Measurements from ENCODE around the gene YKT6. TPM values are rescaled to one million over a fixed set of nuclear protein-coding genes. Genes with fewer than 3 reads are reported as not detected.

YKT6 gene
- total RNA-seq, 1 donor from 2014 or later: 53.3 TPM

DNA sequence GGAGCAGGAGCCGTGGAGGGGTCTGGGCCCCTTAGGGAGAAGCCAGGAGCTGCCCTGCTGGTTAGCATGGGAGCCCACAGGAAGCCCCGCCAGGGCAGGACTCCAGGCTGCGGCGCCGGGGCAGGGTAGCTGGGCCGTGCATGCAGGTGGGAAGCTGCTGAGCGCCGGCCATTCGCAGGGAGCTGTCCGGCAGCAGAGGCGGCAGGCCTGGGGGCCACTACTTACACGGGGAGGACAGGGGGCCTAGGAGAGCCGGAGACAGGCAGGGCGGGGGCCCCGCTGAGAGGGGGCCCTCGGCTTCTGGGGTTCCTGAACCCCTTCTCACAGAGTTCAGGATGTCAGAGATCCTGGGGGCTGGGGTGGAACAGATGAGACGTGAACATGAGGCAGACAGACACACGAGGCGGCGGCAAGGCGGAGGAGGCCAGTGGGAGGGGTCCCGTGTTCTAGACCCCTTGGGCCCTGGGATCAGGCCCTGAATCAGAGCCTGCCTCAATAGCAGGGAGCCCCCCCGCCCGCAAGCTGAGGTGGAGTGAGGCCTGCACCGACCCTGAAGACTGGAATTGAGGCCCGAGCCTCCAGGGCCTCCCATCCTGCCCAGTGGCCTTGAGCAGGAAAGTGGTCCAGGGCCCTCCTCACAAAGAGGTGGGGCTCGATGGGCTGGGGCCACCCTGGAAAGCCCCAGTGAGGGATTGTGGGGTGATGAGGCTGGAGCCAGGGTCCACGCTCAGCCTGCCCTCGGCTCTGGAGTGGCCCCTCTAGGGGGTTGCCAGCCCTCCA, 28.0 kb downstream of the YKT6 start:
- H3K27ac ChIP-seq (replicated peaks): no peak overlapping the region
- DNase-seq: no peak
- TF ChIP-seq, protein P1, sequence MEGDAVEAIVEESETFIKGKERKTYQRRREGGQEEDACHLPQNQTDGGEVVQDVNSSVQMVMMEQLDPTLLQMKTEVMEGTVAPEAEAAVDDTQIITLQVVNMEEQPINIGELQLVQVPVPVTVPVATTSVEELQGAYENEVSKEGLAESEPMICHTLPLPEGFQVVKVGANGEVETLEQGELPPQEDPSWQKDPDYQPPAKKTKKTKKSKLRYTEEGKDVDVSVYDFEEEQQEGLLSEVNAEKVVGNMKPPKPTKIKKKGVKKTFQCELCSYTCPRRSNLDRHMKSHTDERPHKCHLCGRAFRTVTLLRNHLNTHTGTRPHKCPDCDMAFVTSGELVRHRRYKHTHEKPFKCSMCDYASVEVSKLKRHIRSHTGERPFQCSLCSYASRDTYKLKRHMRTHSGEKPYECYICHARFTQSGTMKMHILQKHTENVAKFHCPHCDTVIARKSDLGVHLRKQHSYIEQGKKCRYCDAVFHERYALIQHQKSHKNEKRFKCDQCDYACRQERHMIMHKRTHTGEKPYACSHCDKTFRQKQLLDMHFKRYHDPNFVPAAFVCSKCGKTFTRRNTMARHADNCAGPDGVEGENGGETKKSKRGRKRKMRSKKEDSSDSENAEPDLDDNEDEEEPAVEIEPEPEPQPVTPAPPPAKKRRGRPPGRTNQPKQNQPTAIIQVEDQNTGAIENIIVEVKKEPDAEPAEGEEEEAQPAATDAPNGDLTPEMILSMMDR (IDR thresholded peaks at IDR 0.05; ENCODE audit: borderline replicate concordance): no peak
- peaks cover 20% of the 10 kb centered on the region for H3K27me3 ChIP-seq (ENCODE audit: low read depth)
- H3K4me3 ChIP-seq: no peak overlapping the region
- H3K4me1 ChIP-seq: no peaks in the 10 kb centered on the region
- no peaks in the 10 kb centered on the region for H3K9me3 ChIP-seq (replicated peaks)
- H3K36me3 ChIP-seq: no peaks in the 10 kb centered on the region
- intact Hi-C loops (cut with micrococcal nuclease): no loop called here

DNA sequence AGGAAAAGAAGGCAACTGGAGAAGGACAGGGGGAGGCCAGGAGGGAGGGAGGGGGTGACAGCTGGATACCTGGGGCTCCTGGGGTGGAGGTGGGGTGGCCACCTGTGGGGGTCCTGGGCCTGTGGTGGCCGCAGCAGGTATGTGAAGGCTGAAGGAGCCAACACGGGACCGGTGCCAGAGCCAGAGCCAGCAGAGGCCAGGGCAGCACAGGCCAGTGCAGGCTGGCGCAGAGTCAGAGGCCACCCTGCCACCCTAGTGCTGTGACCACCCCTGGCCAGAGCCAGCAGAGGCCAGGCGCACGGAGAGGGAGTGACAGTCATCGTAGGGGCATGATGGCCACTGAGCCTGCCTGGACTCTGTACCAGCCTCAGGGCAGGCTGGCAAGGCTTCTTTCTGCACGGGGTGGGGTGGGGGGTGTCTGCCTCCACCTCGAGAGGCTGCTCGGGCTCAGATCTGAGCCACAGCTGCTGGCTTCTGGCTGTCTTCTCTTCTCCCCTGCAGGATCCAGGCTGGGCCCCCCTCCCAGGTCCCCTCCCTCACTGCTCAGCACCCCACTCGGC, 28.8 kb downstream of the YKT6 start:
- H3K27me3 ChIP-seq (ENCODE audit: low read depth): peaks cover 19% of the 10 kb centered on the region
- H3K36me3 ChIP-seq: no peaks in the 10 kb centered on the region
- no peaks in the 10 kb centered on the region for H3K4me1 ChIP-seq
- intact Hi-C loops (cut with micrococcal nuclease): no loop called here
- H3K4me3 ChIP-seq: no peak overlapping the region
- DNase-seq: no peak
- no peak overlapping the region for H3K27ac ChIP-seq (replicated peaks)
- TF ChIP-seq, protein P1 (IDR thresholded peaks at IDR 0.05; ENCODE audit: borderline replicate concordance): no peak
- H3K9me3 ChIP-seq (replicated peaks): no peaks in the 10 kb centered on the region

DNA sequence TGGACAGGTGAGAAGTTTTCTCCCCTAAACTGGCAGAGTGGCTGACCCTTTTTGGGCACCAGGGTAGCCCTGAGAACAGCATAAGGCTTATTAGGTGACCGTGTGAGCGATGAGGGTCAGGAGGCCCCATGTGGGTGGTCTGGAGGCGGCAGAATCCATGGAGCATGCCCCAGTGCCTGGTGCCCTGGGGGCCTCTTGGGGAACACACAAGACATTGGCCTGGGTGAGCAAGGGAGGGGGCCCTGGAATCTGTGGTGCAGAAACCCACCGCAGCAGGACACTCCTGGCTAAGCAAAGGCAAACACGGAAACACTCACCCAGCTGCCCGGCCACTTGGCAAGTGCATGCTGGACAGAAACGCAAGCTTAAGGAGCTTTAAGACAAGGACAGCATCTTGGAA, 29.5 kb downstream of the YKT6 start:
- Histone ChIP-seq H3K4me3 (no peak overlapping the region), H3K27ac (replicated peaks) (no peak overlapping the region), H3K4me1 (no peaks in the 10 kb centered on the region), H3K9me3 (replicated peaks) (no peaks in the 10 kb centered on the region), H3K27me3 (ENCODE audit: low read depth) (peaks cover 12% of the 10 kb centered on the region), H3K36me3 (no peaks in the 10 kb centered on the region)
- TF ChIP-seq, protein P1 (IDR thresholded peaks at IDR 0.05; ENCODE audit: borderline replicate concordance): no peak
- no peak for DNase-seq
- intact Hi-C loops (cut with micrococcal nuclease): no loop called here

DNA sequence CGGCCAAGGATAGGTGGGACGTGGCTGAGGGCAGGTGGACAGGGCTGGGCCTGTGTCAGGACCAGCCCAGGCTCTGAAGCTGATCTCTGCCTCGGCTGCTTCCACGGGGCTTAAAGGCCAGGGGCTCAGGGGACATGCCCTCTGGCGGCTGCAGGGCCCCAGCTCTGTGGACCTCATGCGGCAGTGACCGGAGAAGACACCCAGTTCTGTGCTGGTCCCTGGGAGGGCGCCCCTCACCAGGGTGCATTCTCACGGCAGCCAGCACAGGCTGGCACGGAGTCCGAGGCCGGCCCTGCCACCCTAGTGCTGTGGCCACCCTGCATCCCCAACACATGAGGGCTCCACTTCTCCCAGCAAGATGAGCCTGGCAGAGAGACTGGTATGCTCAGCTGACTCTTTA, 30.3 kb downstream of the YKT6 start:
- no peak for DNase-seq
- no peak overlapping the region for H3K4me3 ChIP-seq
- peaks cover 4% of the 10 kb centered on the region for H3K27me3 ChIP-seq (ENCODE audit: low read depth)
- no peaks in the 10 kb centered on the region for H3K4me1 ChIP-seq
- no peak overlapping the region for H3K27ac ChIP-seq (replicated peaks)
- intact Hi-C loops (cut with micrococcal nuclease): no loop called here
- H3K36me3 ChIP-seq: no peaks in the 10 kb centered on the region
- H3K9me3 ChIP-seq (replicated peaks): no peaks in the 10 kb centered on the region
- TF ChIP-seq, protein P1 (IDR thresholded peaks at IDR 0.05; ENCODE audit: borderline replicate concordance): peak; percentile 12

DNA sequence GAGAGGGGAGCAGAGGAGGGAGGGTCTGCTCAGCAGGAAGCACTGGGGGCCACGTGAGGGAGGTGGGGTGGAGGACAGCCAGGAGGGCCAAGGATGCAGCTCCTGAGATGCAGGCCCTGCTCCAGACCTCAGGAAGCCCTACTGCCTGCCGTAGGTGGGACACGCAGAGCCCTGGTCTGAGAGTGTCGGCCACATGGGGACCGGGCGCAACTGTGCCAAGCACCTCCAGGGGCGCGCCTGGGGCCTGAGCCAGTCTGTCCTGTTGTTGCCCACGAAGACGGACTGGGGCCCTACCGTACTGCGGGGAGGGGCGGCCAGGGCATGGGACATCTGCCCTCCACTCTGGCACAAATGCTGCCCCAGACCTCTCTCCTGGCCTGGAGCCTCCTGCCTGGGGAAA, 31.6 kb downstream of the YKT6 start:
- H3K36me3 ChIP-seq: no peaks in the 10 kb centered on the region
- H3K27ac ChIP-seq (replicated peaks): no peak overlapping the region
- no peaks in the 10 kb centered on the region for H3K4me1 ChIP-seq
- H3K9me3 ChIP-seq (replicated peaks): no peaks in the 10 kb centered on the region
- TF ChIP-seq, protein P1 (IDR thresholded peaks at IDR 0.05; ENCODE audit: borderline replicate concordance): no peak
- no peak for DNase-seq
- no peaks in the 10 kb centered on the region for H3K27me3 ChIP-seq (ENCODE audit: low read depth)
- H3K4me3 ChIP-seq: no peak overlapping the region
- intact Hi-C loops (cut with micrococcal nuclease): no loop called here

All from left ventricle myocardium inferior (tissue), 1 donor.